HG03571 (cell line): ENCODE data around the gene TMEM115.
"Not testable (repeated sequence)": the region's sequence is repeated elsewhere in the genome, so short reads cannot be mapped to it uniquely, and the experiment has no call there.

ENCODE experiments used
- ATAC-seq: cut with Tn5 transposase; IDR thresholded peaks from one replicate; pipeline ENCODE4 v1.9.1; 2021; ENCODE audit not compliant: unreplicated experiment

The TMEM115 gene

GRCh38 chr3:50319894-50320625 is 39.3 kb downstream of the TMEM115 start:
- no peak for ATAC-seq

GRCh38 chr3:50319181-50319893 is 40.0 kb downstream of the TMEM115 start:
- ATAC-seq, result no peak

GRCh38 chr3:50318615-50319014 is 40.7 kb downstream of the TMEM115 start:
- no peak for ATAC-seq

- no peak for ATAC-seq
Observed at GRCh38 chr3:50318163-50318562, 41.2 kb downstream of the TMEM115 start.

GRCh38 chr3:50317300-50317699 is 42.0 kb downstream of the TMEM115 start:
- ATAC-seq, result no peak

- no peak for ATAC-seq
Observed at GRCh38 chr3:50316657-50317242, 42.6 kb downstream of the TMEM115 start.

- ATAC-seq, result no peak
Observed at GRCh38 chr3:50314816-50315215, 44.5 kb downstream of the TMEM115 start.

GRCh38 chr3:50314342-50314741 is 45.0 kb downstream of the TMEM115 start:
- ATAC-seq, result no peak

GRCh38 chr3:50312041-50312440 is 47.3 kb downstream of the TMEM115 start:
- ATAC-seq, result not testable (repeated sequence)
